ENCODE measurements around the gene GJD4.

GJD4 gene

GRCh38 chr10:35579726-35580422, 25.3 kb upstream of the GJD4 start:
- no peak for DNase-seq

- no peak for DNase-seq
Observed at GRCh38 chr10:35580423-35580770, 24.7 kb upstream of the GJD4 start.

- no peak for DNase-seq
Observed at GRCh38 chr10:35581655-35582054, 23.5 kb upstream of the GJD4 start.

- no peak for DNase-seq
Observed at GRCh38 chr10:35584946-35585345, 20.2 kb upstream of the GJD4 start.

- DNase-seq = no peak
Observed at GRCh38 chr10:35585356-35585755, 19.8 kb upstream of the GJD4 start.

- no peak for DNase-seq
Observed at GRCh38 chr10:35585903-35586535, 19.1 kb upstream of the GJD4 start.

GRCh38 chr10:35588836-35589235, 16.3 kb upstream of the GJD4 start:
- DNase-seq = no peak

- no peak for DNase-seq
Observed at GRCh38 chr10:35592441-35592840, 12.7 kb upstream of the GJD4 start.

- DNase-seq = no peak
Observed at GRCh38 chr10:35594115-35595079, 10.7 kb upstream of the GJD4 start.

GRCh38 chr10:35595106-35595505, 10.0 kb upstream of the GJD4 start:
- DNase-seq = no peak

- no peak for DNase-seq
Observed at GRCh38 chr10:35598379-35598778, 6.8 kb upstream of the GJD4 start.

GRCh38 chr10:35600193-35600592, 4.9 kb upstream of the GJD4 start:
- DNase-seq = no peak

GRCh38 chr10:35606430-35606829, 1.3 kb downstream of the GJD4 start:
- no peak for DNase-seq

GRCh38 chr10:35607475-35608327, 2.6 kb downstream of the GJD4 start:
- DNase-seq = peak; percentile 5

GRCh38 chr10:35608328-35608672, 3.2 kb downstream of the GJD4 start:
- DNase-seq = no peak

GRCh38 chr10:35611750-35612149, 6.6 kb downstream of the GJD4 start:
- no peak for DNase-seq

- DNase-seq = no peak
Observed at GRCh38 chr10:35612385-35613106, 7.4 kb downstream of the GJD4 start.

- DNase-seq = no peak
Observed at GRCh38 chr10:35613107-35613440, 7.9 kb downstream of the GJD4 start.

- no peak for DNase-seq
Observed at GRCh38 chr10:35613597-35614226, 8.6 kb downstream of the GJD4 start.

GRCh38 chr10:35614312-35614711, 9.2 kb downstream of the GJD4 start:
- no peak for DNase-seq

GRCh38 chr10:35626971-35627507, 21.9 kb downstream of the GJD4 start:
- no peak for DNase-seq

- no peak for DNase-seq
Observed at GRCh38 chr10:35631404-35631803, 26.3 kb downstream of the GJD4 start.
